Activated B cell treated with CpG ODN at 0.5 μM for 24 hours (primary cell): ENCODE results near the gene LMTK3. TPM values are rescaled to one million over a fixed set of nuclear protein-coding genes. Genes with fewer than 3 reads are reported as not detected.

ENCODE experiments used
- ATAC-seq: fragments of 200-7000 bp; cut with Tn5 transposase; one replicate; pipeline ENCODE4 v1.10.0; 2021; ENCODE audit warnings: low read depth, mild to moderate bottlenecking, moderate library complexity
- CTCF ChIA-PET: fragments of 350-600 bp; sonication (Branson Sonifier 250); formaldehyde crosslinking; loops from one replicate; lab custom pipeline; 2021; ENCODE audit warnings: antibody characterized with exemption; lab: Charles Lee
- POLR2A ChIA-PET: fragments of 350-600 bp; sonication (Branson Sonifier 250); formaldehyde crosslinking; loops from one replicate; lab custom pipeline; 2021; ENCODE audit warnings: antibody characterized with exemption; lab: Charles Lee
- DNase-seq: peaks from one replicate; pipeline ENCODE4 v3.0.0; 2022
- H3K27ac Mint-ChIP-seq: one replicate; pipeline ENCODE4 v1.8.0; 2020; ENCODE audit warnings: mixed read lengths
- H3K27me3 Mint-ChIP-seq: one replicate; pipeline ENCODE4 v1.8.0; 2021; ENCODE audit warnings: mixed read lengths
- H3K36me3 Mint-ChIP-seq: one replicate; pipeline ENCODE4 v1.8.0; 2021; ENCODE audit warnings: low read depth, mixed read lengths
- H3K4me1 Mint-ChIP-seq: one replicate; pipeline ENCODE4 v1.8.0; 2021; ENCODE audit warnings: mixed read lengths
- H3K4me3 Mint-ChIP-seq: one replicate; pipeline ENCODE4 v1.8.0; 2020; ENCODE audit warnings: mild to moderate bottlenecking, mixed read lengths
- H3K9me3 Mint-ChIP-seq: one replicate; pipeline ENCODE4 v1.8.0; 2020; ENCODE audit warnings: mixed read lengths
- CTCF ChIP-seq: fragments of 200-600 bp; IDR thresholded peaks from one replicate; pipeline ENCODE4 v1.8.0; 2022; ENCODE audit warnings: antibody characterized with exemption, mild to moderate bottlenecking
- intact Hi-C: fragments of 100-400 bp; cut with micrococcal nuclease; formaldehyde crosslinking; loops from one replicate; pipeline ENCODE4 v1.15.1; 2024
- total RNA-seq: library from RNA; stranded (reverse); gene quantifications from 2 replicates; pipeline ENCODE4 v1.2.3, GENCODE V29; 2022

LMTK3 gene
- total RNA-seq, 1 donor from 2014 or later, result 0.60 TPM

- DNase-seq (no peak), ATAC-seq (no peak)
- Mint-ChIP-seq H3K36me3 (peaks cover 85% of the 10 kb centered on the region), H3K9me3 (no peaks in the 10 kb centered on the region), H3K4me3 (no peak overlapping the region), H3K4me1 (peaks cover 15% of the 10 kb centered on the region), H3K27ac (no peak overlapping the region), H3K27me3 (no peaks in the 10 kb centered on the region)
- no peak for TF ChIP-seq CTCF
- ChIA-PET POLR2A (no interaction called here), CTCF (interaction anchor here (1.4 kb wide), 1 partner anchor 133 kb away, joined by 3 read pairs; no protein-coding TSS in a partner anchor)
- intact Hi-C loops, result no loop called here
These were observed 60.0 kb downstream of the LMTK3 start for GRCh38 chr19:48451624-48452023.

- ChIA-PET POLR2A (no interaction called here), CTCF (no interaction called here)
- DNase-seq (no peak), ATAC-seq (no peak)
- no peak overlapping the region for H3K4me3 Mint-ChIP-seq
- no peaks in the 10 kb centered on the region for H3K9me3 Mint-ChIP-seq
- no peak overlapping the region for H3K27ac Mint-ChIP-seq
- TF ChIP-seq CTCF, result no peak
- H3K4me1 Mint-ChIP-seq, result peaks cover 21% of the 10 kb centered on the region
- intact Hi-C loops, result no loop called here
- no peaks in the 10 kb centered on the region for H3K27me3 Mint-ChIP-seq
- peaks cover 86% of the 10 kb centered on the region for H3K36me3 Mint-ChIP-seq
These were observed 60.8 kb downstream of the LMTK3 start for GRCh38 chr19:48450863-48451262.

- no peak for DNase-seq
- Mint-ChIP-seq H3K9me3 (no peaks in the 10 kb centered on the region), H3K4me3 (no peak overlapping the region), H3K4me1 (peaks cover 24% of the 10 kb centered on the region), H3K27me3 (no peaks in the 10 kb centered on the region), H3K27ac (no peak overlapping the region), H3K36me3 (peaks cover 88% of the 10 kb centered on the region)
- TF ChIP-seq CTCF, result no peak
- POLR2A ChIA-PET, result no interaction called here
- intact Hi-C loops, result no loop called here
- ATAC-seq, result no peak
- CTCF ChIA-PET, result no interaction called here
These were observed 61.2 kb downstream of the LMTK3 start for GRCh38 chr19:48450441-48450840.

- DNase-seq (no peak), ATAC-seq (no peak)
- H3K9me3 Mint-ChIP-seq, result no peaks in the 10 kb centered on the region
- H3K4me3 Mint-ChIP-seq, result no peak overlapping the region
- ChIA-PET POLR2A (interaction anchor here (0.5 kb wide), 3 partner anchors 40 to 1135 kb away, joined by 4 read pairs; no protein-coding TSS in a partner anchor), CTCF (interaction anchor here (1.4 kb wide), 1 partner anchor 54 kb away, joined by 3 read pairs; no protein-coding TSS in a partner anchor)
- no peak for TF ChIP-seq CTCF
- peaks cover 31% of the 10 kb centered on the region for H3K4me1 Mint-ChIP-seq
- no peak overlapping the region for H3K27ac Mint-ChIP-seq
- intact Hi-C loops, result no loop called here
- peaks cover 73% of the 10 kb centered on the region for H3K36me3 Mint-ChIP-seq
- peaks cover 7% of the 10 kb centered on the region for H3K27me3 Mint-ChIP-seq
These were observed 63.1 kb downstream of the LMTK3 start for GRCh38 chr19:48448563-48448962.

GRCh38 chr19:48446579-48446978, 65.1 kb downstream of the LMTK3 start:
- DNase-seq (no peak), ATAC-seq (no peak)
- TF ChIP-seq CTCF, result no peak
- peaks cover 55% of the 10 kb centered on the region for H3K36me3 Mint-ChIP-seq
- POLR2A ChIA-PET, result interaction anchor here (0.6 to 2.2 kb wide), 7 partner anchors 14 to 1006 kb away, joined by 3 to 7 read pairs (median 3); partner anchors contain the start of genes GRIN2D, KDELR1, SYNGR4 and TMEM143
- peaks cover 35% of the 10 kb centered on the region for H3K4me1 Mint-ChIP-seq
- H3K4me3 Mint-ChIP-seq, result peak overlapping the region; percentile 96
- peaks cover 15% of the 10 kb centered on the region for H3K27me3 Mint-ChIP-seq
- peak overlapping the region; percentile 95 for H3K27ac Mint-ChIP-seq
- CTCF ChIA-PET, result interaction anchor here (1.9 to 2.0 kb wide), 2 partner anchors 43 to 112 kb away, joined by 4 to 5 read pairs; no protein-coding TSS in a partner anchor
- no peaks in the 10 kb centered on the region for H3K9me3 Mint-ChIP-seq
- intact Hi-C loops, result no loop called here
